GM18873 (cell line): Measurements from ENCODE around the gene RAB26.
"Not testable (repeated sequence)": the region's sequence is repeated elsewhere in the genome, so short reads cannot be mapped to it uniquely, and the experiment has no call there.

Experiments
- ATAC-seq: cut with Tn5 transposase; IDR thresholded peaks from one replicate; pipeline ENCODE4 v1.9.1; 2021; ENCODE audit warnings: mild to moderate bottlenecking, moderate library complexity, moderate number of reproducible peaks; ENCODE audit not compliant: unreplicated experiment, low FRiP score

Gene RAB26

DNA sequence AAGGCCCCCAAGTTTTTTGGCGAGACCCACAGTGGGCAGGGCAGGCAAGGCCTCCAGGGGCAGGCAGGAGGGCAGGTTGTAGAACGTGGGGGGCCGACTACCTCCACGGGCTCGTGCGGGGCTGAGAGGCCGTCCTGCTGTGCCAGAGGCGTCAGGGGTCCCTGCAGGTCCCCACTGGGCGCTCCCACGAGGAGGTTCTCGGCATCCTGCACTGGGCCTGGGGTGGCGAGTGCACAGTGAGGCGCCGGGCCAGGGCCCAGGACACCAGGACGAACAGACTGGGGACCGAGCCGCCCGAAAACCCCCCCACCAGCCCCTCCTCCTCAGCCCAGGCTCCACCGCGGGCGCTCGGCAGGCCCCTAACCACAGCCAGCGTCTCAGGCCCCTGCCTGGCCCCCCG is 32.0 kb upstream of the RAB26 start:
- ATAC-seq, result not testable (repeated sequence)

DNA sequence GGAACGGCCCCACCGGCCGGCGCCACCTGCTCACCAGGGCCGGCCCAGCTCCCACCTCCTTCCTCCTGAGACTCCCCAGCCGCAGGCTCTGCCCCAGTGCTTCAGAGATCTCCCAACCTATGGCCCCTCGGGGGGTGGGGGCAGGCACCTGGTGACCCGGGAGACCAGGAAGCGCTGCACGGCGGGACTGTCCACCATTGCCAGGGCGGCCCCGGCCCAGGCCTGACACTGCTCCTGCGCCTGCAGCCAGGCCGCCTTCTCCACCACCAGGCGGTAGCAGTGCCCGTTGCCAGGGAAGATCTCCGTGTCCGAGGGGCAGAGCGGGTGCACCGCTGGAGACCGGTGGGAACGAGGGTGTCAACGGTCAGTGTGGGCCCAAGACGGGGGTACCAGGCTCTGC is 31.1 kb upstream of the RAB26 start:
- not testable (repeated sequence) for ATAC-seq

DNA sequence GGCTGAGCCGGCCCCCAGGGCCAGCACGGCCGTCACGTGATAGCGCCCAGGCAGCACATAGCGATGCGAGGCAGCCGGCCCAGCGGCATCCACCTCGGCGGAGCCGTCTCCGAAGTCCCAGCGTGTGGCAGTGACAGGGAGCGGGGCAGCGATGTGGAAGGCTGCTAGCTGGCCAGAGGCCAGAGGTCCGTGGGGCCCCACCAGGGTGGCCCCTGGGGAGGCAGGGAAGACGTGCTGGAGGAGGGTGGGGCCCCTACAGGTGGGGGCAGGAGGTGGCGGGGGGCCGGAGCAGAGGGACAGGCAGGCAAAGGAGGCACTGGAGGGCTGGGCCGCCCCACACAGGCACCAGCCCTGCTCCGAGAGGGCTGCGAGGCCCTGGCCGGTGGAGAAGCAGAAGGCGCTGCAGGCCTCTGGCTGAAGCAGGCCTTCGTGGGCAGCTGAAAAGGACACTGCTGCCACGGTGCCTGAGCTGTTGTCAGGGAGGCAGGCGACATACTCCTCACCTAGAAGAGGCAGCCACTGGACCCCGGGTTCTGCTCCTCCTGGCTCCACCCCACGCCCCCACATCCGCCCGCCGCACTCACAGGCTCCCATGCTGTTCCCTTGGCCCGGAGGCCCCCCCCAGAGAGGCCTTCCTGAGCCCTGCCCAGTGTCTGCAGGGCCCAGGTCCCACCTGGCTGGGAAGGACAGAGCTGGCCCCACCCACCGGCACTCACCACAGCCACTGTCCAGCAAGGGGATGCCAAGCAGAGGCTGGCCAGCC is 30.3 kb upstream of the RAB26 start:
- not testable (repeated sequence) for ATAC-seq

DNA sequence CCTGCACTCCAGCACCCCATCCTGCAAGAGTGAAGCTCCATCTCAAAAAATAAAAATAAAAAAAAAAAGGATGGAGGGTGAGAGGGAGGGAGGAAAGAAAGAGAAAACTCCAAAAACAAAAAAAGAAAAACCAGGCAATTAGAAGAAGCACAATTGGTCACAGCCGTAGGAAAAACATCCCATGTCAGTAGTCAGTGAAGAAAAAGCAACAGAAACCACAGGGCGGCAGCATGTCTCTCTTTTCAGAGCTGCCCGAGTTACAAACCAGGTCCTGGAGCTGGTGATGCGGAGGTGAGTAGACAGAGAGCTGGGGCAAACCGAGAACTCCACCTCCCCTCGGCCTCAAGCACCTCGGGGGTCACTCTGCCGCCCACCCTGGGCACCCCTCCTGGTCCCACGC is 27.1 kb upstream of the RAB26 start:
- ATAC-seq, result not testable (repeated sequence)

DNA sequence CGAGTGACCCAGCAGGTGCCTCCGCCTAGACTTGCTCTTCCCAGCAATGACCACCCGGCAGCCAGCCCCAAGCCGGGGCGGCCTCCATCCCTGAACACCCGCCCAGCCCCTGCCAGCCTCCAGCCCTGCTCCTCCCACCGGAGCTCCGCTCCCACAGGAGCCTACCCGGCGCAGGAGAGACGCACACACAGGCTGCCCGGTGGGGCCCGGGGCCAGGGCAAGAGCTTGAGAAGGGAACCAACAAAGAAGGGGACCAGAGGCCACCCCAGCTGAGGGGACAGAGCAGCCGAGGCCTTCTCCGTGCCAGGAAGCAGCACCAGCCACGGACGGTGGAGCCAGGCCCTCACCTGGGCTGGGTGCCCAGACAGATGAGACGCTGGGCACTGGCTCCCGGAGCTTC is 26.6 kb upstream of the RAB26 start:
- ATAC-seq, result no peak

DNA sequence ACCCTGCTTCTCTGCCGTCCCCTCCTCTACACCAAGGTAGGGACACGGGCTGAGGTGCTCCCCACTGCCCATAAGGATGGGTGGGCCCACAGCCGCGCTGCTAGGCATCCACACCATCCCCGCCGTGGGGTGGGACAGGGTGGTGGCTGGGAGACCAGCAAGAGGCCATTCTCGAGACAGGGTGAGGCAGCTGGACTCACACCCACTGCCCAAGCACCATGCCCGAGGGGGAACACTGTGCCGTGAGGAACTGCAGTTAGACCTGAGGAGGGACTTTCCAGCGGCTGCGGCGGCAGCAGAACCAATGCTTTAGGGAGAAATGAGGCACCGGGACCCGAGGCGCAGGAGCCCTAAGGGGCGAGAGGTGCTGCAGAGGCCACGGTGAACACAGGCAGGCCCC is 26.0 kb upstream of the RAB26 start:
- ATAC-seq, result no peak

DNA sequence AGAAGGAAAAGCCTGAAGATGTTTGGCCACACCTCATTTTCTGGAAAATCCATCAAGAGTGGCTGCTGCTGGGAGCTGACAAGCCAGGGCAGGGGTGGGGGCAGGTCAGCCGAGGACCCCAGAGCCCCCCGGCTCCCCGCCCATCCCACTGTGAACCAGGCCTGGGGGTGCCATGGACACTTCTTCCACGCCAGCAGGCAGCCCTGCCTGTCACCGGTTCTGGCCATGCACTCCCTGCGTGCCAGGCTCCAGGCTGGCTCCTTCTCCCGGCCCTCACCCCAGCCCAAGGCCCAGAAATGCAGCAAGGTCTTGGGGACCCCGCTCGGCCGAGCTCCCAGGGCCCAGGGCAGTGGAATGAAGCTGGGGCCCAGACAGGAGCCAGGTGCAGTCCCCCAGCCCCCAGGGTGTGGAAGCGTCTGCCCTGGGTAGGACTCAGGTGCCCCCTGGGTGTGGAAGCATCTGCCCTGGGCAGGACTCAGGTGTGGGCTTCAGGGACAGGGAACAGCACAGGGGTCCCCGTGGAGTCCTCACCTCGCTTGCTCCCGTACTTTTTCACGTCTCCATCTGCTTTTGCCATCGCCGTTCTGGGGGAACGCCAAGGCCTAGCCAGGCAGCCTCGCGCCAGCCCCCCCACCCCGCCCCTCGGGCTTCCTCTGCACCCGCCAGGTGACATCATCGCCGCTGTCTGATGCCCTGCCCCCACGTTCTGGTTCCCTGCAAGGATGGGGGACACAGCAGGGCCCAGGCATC is 25.3 kb upstream of the RAB26 start:
- ATAC-seq, result not testable (repeated sequence)

DNA sequence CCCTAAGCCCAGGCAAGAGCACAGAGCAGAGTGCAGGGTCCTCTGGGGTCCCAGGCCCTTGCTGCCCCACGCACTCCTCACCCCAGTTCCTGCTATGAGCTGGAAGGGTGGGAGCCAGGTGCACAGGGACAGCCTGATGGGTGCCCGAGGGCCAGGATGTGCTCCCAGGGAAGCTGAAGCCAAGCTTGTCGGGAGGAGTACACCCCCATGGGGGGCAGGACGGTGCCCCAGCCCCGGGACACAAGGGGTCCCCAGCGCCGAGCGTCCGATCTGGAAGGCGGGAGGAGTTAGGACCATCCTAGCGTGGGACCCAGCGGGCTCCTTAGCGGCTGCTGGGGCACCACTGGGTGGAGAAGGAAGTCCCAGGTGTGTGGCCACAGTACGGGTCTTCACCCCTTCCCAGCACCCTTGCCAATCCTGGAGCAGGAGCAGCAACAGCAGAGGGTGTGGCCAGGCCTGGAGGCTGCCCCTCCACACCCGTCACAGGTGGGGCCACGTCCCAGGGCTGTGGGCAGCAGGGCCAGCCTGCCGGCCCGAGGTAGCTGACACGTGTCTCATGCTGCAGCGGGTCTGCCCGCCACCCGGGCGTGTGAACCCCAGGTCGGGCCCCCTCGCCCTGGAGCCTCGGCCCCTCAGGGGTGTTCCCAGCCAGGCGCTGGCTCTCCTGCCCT is 24.6 kb upstream of the RAB26 start:
- not testable (repeated sequence) for ATAC-seq

GRCh38 chr16:2124377-2124693 is 24.1 kb upstream of the RAB26 start:
- ATAC-seq, result not testable (repeated sequence)

DNA sequence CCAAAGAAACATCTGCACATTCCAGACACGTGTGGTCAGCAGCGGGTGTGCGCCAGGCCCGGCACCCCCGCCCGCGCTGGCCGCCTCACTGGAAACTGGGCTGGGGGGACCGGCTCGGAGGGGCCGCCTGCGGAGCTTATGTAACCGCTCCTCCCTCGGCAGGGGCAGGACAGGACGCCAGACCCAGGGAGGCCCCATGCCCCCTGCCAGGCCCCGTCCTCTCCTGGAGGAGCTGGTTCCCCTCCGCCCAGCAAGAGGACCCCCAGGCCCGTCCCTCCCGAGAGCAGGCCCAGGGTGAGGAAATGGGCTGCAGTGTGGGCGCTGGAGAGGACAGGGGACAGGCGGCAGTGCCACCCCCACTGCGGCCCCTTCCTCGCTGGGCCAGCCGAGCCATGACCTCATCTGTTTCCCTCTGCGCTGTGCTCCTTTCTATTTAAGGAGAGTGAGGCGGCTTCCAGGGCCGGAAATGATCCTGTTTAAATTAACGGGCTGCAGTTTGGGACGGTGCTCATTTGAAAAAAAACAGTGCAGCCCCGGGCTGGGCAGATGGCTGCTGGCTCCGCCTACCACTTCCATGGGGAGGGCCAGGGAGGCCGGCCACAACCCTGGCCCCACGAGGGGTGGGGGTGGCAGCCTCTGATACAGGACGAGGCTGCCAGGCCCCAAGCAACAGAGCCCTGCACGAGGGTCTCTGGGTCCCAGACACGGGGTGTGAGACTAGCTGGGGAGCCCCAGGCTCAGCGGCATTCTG is 23.6 kb upstream of the RAB26 start:
- not testable (repeated sequence) for ATAC-seq

DNA sequence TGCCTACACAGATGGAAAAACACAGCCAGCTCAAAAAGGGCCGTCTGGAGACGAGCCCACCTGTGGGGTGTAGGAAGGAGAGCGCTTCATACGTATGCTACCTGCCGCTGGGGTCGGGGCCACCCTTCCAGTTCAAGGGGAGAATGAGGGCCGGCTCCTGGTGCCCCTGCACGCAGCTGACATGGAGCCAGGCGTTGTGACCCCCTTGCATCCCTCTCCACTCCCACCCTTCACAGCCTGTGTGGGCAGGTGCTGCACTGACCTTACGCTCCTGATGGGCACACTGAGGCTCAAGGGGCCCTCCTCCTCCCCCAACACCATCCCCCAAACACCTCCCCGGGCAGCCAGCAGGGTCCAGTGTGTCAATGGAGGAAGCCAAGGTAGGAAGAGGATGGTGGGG is 22.8 kb upstream of the RAB26 start:
- ATAC-seq, result not testable (repeated sequence)

DNA sequence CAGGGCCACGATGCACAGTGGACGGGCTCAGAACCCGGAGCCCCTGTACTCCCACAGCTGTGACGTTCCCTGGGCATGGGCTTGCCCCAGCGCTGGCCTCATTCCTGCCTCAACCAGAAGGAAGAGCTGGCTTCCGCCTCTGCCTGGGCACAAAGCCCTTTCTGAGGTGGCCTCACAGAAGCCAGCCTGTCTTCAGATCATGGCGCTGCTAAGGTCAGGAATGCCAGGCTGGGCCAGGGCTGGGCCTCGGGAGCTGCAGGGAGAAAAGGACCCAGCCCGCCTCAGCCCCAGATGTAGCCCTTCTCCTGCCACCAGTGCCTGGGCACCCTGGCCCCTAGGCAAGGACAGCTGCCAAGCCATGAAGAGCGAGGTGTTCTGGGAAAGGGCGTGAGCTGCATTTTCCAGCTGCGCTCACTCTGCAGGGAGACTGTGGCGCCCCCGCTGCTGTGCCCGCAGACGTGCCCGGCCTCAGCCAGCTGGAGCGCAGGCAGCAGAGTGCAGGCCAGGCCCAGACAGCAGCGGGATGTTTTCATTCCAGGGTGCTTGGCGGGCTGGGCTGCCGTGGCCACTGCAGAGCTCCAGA is 22.2 kb upstream of the RAB26 start:
- not testable (repeated sequence) for ATAC-seq

GRCh38 chr16:2126928-2127556 is 21.4 kb upstream of the RAB26 start:
- ATAC-seq, result not testable (repeated sequence)

DNA sequence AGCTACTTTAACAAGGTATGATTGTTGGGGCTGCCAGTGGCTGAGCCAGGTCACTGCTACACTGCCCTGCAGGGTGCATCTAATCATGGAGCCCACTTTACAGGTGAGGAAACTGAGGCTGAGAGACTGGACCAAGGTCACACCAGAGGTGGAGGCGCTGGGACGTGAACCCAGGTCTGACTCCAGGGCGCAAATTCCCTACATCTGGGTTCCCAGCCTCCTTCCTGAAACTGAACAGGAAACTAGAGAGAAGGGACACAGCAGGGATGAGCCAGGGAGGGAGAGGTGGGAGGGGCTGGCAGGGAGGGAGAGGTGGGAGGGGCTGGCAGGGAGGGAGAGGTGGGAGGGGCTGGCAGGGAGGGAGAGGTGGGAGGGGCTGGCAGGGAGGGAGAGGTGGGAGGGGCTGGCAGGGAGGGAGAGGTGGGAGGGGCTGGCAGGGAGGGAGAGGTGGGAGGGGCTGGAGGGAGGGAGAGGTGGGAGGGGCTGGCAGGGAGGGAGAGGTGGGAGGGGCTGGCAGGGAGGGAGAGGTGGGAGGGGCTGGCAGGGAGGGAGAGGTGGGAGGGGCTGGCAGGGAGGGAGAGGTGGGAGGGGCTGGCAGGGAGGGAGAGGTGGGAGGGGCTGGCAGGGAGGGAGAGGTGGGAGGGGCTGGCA is 20.7 kb upstream of the RAB26 start:
- not testable (repeated sequence) for ATAC-seq

GRCh38 chr16:2129251-2129650 is 19.2 kb upstream of the RAB26 start:
- not testable (repeated sequence) for ATAC-seq

GRCh38 chr16:2129890-2130447 is 18.5 kb upstream of the RAB26 start:
- ATAC-seq, result not testable (repeated sequence)

GRCh38 chr16:2133797-2134196 is 14.6 kb upstream of the RAB26 start:
- not testable (repeated sequence) for ATAC-seq

DNA sequence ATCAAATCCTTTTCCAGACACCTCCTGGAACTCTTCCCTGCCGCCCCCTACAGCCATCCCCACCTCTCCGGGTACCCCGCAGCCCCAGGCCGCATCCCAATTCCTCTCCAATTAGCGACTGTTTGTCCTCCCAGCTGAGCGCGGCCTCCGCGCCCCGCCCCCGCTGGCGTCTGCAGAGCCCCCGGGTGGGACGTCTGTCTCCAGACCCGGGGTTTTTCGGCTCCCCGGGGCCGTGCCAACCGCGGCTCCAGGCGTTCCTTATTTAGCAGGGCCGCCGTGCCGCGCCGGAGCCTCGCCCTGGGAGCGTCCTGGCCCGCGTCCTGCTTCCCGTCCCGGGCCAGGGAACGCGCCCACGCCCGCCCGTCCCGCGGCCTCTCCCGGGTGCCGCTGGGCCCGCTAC is 13.4 kb upstream of the RAB26 start:
- ATAC-seq, result not testable (repeated sequence)
